RPMI7951 (cell line): ENCODE measurements around the gene ZBP1. TPM values are rescaled to one million over a fixed set of nuclear protein-coding genes. Genes with fewer than 3 reads are reported as not detected.

Experiments used
- DNase-seq: peaks from one replicate; pipeline ENCODE4 v3.0.0-alpha.2; 2012; ENCODE audit warnings: low read depth
- total RNA-seq: library from RNA; depleted of rRNA; stranded (reverse); fragments of >200 nt; shearing (Covaris generic); gene quantifications from 2 replicates; pipeline ENCODE4 v1.2.3, GENCODE V29; 2014

The ZBP1 gene
- total RNA-seq, 1 experiment from 2014 or later = not detected

DNA sequence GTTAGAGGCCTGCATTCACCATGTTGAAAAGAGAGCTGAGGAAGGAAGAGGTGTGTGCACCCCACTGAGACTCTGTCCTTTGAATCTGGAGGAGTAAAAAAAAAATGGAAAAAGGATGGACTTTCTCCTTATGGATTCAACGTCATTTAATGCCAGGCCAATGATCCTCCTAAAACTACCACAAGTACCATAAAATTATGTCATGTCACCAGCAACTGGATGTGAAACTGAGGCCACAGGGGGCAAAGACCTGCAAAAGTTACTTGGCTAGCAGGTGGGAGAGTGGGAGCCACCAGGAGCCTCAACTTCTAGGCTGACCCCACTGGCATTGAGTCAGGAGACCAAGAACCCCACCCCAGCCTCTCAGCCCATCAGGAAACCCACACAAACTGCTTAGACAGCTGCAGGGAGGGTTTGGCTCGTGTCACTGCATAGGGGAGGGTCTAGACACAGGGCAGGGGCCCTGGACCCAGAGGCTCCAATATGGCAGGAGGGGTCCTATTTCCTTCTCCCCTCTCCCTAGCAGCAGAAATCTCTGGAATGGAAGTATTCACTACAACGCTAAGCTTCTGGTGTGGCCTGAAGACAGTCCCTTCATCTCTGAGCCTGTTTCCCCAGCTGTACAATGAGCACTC lies 48.3 kb downstream of the ZBP1 start:
- DNase-seq = no peak

DNA sequence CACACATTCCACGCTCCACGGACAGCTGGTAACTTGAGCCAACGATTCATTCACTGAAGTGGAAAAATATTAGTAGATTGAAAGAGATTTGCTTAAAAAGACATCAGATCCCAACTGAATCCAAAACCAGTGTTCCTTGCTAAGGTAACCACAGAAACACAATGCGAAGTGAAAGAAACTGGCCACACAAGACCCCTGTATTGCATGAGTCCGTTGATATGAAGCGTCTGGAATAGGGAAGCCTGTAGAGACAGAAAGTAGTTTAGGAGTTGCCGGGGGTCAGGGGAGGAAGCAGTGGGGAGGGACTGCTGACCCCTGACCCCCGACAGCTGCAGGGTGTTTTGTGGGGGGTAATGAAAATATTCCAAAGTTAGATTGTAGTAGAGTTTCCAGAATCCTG lies 49.3 kb downstream of the ZBP1 start:
- no peak for DNase-seq

DNA sequence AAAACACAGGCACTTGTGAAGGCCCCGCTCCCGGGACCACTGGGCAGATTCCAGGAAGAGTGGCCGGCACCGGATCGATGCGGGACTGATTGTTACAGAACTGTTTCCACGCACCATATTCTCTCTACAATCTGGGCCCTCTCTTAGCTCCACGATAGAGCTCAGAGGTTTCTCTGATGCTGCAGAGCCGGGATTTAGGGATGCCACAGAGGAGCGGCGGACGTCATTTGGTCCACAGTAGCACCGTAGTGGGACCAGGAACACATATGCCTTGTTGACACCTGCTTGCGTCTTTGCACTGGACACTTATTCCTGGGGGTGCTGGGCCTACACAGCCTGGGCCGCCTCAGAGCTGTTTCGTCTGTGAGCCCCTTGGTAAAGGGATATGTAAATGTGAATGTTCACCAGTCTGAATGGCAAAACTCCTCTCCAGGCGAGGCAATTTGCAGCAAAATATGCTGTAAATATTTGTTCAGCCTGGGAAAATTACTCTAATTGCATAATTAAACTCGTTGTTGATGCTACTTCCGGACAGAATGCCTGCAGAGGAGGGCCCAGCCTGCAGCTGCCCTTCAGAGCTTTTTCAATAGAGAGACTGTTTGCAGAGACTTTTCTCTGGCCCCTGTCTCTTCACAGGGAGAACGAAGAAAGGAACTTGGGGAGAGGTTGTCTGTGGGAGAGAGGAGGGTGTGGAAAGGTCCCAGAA lies 49.9 kb downstream of the ZBP1 start:
- no peak for DNase-seq

DNA sequence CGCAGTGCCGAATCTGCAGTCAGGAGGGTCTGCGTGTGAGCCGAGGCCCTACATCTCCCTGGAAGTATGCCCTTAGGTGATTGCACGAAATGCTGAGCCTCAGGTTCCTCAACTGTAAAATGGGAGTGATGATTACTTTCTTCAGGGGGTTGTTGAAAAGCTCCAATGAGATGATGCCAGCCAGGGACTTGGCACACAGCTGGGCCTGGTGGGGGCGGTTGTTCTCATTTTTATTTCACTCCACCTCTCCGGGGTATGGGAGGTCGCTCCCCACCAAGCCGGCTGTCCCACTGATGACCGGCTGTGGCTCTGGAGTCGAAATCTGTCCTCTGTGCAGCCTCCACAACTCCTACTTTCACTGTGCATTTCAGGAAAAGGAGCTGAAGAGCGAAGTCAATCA lies 51.3 kb downstream of the ZBP1 start:
- DNase-seq = no peak

DNA sequence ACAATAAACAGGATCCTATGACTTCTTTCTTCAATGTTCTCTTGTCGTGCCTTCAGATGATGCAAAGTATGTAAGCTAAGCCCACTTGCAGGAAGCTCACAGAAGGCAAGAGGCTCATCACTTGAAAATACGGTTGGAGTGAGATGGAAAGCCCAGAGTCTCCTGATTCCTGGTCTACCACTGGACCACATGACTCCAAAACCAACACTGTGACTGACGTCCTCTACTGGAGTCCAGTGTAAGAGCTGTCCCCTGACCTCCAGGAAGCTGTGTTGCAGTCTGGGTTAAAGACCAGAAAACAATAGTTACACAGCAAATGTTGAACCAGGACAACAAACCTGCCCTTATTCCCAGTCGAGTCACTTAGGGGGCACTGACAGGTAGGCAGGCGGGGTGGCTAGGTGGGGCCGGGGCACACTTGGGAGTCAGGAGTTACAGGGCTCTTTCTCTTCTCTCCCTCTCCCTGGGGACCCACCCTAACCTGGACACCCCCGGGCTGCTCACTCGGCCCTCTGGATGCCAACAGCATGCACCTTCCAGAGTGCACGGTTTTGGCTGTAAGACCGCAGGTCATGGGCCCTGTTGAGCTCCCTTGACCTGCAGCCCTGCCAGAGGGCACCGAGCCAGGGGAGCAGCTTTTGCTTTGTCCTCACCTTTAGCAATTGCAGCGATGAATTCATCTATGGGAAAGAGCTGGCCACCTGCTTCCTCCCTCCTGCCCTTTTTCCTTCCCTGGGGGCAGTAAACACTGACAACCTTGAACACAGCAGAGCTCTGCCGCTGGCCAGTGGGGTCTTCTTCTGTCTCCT lies 51.9 kb downstream of the ZBP1 start:
- no peak for DNase-seq

DNA sequence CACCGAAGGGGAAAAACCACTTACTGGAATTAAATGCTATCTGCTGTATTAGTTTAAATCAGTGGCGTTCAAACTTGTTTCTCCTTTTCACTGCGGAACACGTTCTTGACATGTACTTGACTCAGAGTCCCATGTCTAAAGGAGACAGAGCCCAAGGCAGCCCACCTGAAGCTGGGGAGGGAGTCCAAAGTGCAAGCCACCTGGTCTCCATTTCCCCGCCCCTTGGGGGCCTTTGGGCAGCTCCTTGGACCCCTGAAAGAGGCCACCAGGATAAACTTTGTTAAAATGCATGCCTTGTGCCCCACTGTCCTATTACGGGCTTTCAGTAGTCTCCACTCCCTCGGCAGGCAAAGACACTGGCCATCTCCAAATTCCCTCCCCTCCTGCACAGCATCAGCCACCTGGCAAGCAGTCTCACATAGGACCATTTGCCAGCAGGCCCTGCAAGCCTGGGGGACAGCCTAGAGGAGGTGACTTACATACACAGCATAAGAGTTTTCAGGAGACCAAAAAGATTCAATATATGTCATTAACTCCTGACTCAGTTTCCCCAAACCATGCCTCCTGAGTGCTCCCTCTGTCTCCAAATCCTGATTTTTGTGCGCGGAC lies 52.7 kb downstream of the ZBP1 start:
- DNase-seq = no peak

DNA sequence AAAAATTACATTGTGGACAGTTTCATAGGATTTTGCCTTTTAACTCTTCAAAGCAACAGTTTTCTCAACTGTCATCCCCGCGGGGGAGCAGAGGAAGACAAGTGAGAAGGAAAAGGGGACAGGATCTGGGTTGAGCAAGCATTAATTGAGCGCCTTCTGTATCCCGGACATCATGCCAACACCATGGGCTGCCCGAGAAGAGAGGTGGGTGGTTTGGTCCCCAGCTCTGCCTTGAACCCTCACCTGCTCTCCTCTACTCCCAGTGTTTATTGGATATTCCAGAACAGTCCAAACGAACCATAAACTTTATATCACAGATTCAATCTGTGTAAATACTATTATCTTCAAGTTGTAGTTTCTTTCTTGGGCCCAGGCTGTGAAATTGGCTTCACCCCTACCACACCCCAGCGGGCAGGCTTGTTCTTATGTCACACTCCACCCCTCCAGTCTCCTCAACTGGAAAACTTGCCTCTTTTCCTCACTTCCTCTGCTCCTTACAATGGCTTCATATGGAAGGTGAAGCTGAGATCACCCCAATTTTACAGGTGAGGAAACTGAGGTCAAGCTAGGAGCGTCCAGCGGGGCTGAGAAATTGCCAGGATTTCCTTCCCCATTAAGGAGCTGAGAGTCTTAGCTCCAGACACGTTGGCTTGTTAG lies 53.3 kb downstream of the ZBP1 start:
- DNase-seq = no peak

DNA sequence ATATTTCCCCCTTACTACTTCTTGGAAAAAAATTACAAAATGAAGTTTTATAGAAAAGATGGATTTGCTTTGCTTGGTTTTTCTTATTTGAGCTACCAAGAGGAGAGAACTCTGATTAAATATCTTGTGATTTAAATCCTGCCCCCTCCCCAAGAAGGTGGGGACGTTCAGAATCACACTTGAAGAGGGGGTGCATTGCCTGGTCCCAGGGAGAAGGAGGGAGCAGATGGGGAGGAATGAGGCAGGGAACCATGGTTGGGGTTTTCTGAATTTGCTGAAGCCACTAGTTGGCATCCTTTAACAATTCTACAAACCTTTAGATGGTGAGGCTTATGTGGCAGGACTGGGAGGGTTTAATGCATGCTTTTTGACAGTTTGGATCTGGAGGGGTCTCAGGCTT lies 53.8 kb downstream of the ZBP1 start:
- DNase-seq = no peak

DNA sequence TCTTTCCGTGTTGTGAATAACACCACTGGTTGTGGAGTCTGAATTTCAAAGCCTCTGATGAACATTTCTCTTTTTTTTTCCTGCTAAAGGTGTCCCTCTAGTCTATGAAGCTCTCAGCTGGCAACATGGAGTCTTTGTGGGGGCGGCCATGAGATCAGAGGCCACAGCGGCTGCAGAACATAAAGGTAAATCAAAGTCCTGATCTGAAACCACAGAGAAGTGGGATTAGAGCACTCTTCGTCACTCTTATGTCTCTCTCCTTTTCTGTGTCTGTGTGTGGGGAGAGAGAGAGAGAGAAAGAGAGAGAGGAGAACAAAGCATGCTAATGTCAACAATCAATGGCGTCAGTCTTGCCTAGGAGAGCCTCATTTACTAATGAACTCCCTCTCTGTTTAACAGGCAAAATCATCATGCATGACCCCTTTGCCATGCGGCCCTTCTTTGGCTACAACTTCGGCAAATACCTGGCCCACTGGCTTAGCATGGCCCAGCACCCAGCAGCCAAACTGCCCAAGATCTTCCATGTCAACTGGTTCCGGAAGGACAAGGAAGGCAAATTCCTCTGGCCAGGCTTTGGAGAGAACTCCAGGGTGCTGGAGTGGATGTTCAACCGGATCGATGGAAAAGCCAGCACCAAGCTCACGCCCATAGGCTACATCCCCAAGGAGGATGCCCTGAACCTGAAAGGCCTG lies 55.1 kb downstream of the ZBP1 start:
- DNase-seq = no peak

DNA sequence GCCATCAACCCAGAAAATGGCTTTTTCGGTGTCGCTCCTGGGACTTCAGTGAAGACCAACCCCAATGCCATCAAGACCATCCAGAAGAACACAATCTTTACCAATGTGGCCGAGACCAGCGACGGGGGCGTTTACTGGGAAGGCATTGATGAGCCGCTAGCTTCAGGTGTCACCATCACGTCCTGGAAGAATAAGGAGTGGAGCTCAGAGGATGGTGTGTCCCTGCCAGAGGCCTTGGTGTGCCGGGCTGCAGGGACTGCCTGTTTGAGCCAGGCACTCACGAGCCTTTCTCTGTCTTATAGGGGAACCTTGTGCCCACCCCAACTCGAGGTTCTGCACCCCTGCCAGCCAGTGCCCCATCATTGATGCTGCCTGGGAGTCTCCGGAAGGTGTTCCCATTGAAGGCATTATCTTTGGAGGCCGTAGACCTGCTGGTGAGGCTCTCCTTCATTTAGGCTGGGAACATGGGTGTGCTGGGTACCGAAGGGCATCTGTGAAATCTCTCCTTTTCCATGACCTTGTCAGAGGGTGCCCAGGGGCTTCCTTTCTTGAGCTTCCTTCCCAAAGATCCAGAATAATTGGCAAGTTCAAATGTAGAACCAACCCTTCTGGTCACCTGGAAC lies 55.9 kb downstream of the ZBP1 start:
- no peak for DNase-seq

DNA sequence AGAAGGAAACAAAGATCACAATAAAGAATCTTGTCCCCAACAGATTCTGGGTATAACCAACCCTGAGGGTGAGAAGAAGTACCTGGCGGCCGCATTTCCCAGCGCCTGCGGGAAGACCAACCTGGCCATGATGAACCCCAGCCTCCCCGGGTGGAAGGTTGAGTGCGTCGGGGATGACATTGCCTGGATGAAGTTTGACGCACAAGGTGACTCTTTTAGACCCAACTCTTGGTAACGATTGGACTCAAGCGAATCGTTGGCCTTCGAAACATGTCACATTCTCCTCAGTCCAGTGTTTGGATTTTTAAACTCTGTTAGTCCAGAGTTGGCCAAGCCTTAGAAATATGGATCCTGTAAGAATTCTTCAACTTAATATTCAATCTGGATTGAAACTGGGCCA lies 56.7 kb downstream of the ZBP1 start:
- DNase-seq = no peak

DNA sequence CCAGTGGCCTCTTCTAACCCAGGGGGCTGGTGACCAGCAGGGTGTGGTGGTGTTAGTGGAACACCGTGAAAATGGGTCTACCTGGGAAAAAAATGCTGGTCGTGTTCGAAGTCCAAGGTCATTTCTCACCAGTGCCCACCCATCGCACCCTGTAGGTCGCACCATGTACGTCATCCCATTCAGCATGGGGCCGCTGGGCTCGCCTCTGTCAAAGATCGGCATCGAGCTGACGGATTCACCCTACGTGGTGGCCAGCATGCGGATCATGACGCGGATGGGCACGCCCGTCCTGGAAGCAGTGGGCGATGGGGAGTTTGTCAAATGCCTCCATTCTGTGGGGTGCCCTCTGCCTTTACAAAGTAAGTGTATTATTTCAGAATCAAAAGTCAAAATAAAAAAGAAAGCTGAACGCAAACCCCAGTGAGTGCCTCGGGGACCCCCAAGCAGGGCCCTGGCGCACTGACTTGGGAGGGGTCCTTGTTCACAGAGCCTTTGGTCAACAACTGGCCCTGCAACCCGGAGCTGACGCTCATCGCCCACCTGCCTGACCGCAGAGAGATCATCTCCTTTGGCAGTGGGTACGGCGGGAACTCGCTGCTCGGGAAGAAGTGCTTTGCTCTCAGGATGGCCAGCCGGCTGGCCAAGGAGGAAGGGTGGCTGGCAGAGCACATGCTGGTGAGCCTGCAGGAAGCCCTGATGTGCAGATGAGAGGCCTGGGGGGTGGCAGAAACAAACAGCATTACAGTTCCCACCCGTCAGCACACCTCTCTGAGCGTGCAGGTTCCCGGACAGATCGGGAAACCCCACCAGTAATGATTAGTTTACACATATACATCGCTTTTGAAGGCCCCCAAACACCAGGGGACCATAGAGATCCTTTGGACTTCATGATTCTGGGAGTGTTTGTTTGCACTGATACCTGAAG lies 57.4 kb downstream of the ZBP1 start:
- no peak for DNase-seq

DNA sequence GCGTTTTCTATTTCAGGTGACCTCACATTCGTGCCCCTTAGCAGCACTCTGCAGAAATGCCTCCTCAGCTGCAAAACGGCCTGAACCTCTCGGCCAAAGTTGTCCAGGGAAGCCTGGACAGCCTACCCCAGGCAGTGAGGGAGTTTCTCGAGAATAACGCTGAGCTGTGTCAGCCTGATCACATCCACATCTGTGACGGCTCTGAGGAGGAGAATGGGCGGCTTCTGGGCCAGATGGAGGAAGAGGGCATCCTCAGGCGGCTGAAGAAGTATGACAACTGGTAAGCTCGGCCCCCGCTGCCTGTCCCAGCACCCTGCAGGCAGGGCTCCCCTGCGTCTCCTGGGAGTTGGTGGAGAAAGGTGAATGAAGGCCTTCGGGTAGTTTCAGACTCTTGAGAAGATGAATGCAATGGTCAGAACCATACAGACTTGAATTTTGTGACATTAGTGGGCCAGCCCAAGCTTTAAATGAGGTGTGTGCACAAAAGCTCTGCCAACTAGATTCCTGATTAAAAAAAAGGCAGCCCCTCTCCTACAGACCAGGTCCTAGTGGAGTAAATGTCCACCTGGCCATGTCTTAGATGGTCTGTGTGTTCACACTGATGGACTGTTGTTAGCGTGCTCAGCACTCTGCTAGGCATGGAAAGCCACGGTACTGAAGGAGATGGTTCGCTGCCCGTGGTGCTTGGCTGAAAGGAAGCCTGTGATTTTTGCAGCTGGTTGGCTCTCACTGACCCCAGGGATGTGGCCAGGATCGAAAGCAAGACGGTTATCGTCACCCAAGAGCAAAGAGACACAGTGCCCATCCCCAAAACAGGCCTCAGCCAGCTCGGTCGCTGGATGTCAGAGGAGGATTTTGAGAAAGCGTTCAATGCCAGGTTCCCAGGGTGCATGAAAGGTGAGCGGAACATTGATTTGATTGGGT lies 58.6 kb downstream of the ZBP1 start:
- DNase-seq = no peak

DNA sequence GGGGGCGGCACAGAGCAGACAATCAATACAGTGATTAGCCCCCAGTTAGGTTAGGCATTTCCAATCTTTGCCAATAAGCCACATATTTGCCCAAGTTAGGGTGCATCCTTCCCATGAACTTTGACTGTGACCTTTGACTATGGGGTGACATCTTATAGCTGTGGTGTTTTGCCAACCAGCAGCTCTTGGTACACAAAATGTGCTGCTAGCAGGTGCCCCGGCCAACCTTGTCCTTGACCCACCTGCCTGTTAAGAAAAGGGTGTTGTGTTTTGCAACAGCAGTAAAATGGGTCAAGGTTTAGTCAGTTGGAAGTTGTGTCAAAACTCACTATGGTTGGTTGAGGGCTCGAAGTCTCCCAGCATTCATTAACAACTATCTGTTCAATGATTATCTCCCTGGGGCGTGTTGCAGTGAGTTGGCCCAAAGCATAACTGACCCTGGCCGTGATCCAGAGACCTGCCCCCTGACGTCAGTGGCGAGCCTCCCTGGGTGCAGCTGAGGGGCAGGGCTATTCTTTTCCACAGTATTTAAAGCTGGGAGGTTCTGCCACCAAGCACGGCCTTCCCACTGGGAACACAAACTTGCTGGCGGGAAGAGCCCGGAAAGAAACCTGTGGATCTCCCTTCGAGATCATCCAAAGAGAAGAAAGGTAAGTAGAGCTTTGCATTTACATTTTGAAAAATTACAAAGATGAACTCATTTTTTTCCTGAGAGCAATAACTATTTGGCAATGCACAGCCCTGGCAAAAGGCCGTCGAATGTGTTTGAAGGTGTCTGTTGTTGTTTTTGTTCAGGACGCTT lies 59.5 kb downstream of the ZBP1 start, which contains the start of gene PCK1:
Gene PCK1 (plus strand): TSS at position 557 of the 802 bp plus-strand sequence. CDS start 302 bp downstream, outside the sequence.
- peak; percentile 41 for DNase-seq

DNA sequence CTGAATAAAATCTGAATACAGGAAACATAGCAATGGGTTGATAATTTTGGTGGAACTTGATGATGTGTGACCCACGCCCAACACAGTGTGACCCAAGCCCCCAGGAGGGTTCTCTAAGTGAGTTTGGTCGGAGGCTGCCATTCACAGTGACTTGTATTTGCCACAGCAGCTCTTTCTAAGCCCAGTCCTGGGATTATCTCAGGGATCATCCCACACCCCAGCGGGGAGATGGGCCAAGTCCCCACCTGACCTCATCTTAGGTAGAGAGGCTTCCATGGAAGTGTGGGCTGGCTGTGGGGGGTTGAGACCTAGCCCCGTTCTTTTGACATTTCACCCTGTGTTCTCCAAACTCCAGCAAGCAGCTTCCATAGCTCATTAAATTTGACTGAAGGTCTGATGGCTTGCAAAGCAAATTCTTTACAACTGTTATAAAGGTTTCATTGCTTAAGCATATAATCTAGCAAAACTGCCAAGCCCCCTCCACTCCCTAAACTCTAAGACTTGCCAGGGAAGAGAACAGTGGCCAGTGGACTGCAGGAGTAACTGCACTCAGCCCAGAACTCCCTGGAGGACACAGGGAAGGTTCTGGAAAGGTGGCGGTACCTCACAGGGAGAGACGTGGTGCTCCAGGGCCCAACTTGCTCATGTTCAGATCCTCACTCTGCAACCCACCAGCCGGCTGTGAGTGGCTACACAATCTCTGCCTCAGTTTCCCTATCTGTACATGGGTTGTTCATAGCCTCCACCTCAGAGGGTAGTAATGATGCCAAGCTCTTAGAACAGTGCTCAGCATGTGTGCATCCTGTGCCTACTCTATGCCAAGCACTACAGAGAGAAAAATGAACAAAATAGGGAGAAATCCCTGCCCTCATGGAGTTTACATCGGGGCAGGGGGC lies 60.3 kb downstream of the ZBP1 start:
- DNase-seq = no peak

DNA sequence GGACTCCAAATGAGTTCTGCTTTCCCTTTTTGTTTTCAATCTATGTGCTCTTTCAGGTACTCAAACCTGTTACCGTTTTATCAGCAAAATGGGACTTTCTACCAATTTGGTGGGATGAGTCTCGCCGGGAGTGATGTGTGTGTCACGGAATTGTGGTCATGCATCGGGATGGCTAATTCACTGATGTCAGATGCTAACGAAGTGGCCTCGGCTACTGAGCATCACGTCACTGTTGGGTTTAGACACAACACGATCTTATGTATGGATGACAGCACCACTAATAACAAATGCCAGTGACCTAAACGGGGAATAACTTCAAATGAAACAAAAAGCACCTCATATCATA lies 61.0 kb downstream of the ZBP1 start:
- peak; percentile 17 for DNase-seq
